ENCODE measurements around the gene CDON.

Gene CDON

GRCh38 chr11:126082251-126083109, 19.8 kb upstream of the CDON start:
- Histone ChIP-seq H3K36me3 (ENCODE audit: insufficient read depth) (no peaks in the 10 kb centered on the region), H3K4me3 (IDR thresholded peaks at IDR 0.05; ENCODE audit: insufficient read depth, low read depth, low read length) (no peak overlapping the region), H3K79me2 (ENCODE audit: insufficient read depth, low read depth) (no peaks in the 10 kb centered on the region), H3K27ac (no peak overlapping the region), H3K4me1 (ENCODE audit: low read depth, poor library complexity, severe bottlenecking) (peaks cover 9% of the 10 kb centered on the region), H2AFZ (ENCODE audit: low read depth) (no peak overlapping the region), H3K4me2 (no peak overlapping the region), H3K9ac (no peak overlapping the region), H4K20me1 (ENCODE audit: insufficient read depth) (no peaks in the 10 kb centered on the region), H3K27me3 (ENCODE audit: insufficient read depth, low read depth) (no peaks in the 10 kb centered on the region)
- TF ChIP-seq, protein P1, sequence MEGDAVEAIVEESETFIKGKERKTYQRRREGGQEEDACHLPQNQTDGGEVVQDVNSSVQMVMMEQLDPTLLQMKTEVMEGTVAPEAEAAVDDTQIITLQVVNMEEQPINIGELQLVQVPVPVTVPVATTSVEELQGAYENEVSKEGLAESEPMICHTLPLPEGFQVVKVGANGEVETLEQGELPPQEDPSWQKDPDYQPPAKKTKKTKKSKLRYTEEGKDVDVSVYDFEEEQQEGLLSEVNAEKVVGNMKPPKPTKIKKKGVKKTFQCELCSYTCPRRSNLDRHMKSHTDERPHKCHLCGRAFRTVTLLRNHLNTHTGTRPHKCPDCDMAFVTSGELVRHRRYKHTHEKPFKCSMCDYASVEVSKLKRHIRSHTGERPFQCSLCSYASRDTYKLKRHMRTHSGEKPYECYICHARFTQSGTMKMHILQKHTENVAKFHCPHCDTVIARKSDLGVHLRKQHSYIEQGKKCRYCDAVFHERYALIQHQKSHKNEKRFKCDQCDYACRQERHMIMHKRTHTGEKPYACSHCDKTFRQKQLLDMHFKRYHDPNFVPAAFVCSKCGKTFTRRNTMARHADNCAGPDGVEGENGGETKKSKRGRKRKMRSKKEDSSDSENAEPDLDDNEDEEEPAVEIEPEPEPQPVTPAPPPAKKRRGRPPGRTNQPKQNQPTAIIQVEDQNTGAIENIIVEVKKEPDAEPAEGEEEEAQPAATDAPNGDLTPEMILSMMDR (conservative IDR thresholded peaks at IDR 0.05; ENCODE audit: low read depth, low read length): no peak

DNA sequence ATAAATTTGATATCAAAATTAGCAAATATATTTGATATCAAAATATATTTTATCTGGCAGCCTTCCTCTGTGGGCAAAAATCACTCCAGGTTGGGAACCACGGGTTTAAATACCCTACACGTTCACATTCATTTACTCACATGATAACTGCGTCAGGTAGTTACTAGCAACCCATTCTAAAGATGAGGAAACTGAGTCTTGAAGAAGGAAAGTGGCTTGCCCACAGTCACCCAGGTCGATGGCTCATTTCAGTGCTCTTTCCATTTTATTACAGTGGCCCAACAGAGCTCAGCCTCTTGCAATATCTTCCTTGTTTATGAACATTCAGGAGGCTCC, 19.2 kb upstream of the CDON start:
- H3K9ac ChIP-seq: no peak overlapping the region
- H3K4me2 ChIP-seq: no peak overlapping the region
- no peaks in the 10 kb centered on the region for H3K36me3 ChIP-seq (ENCODE audit: insufficient read depth)
- no peaks in the 10 kb centered on the region for H4K20me1 ChIP-seq (ENCODE audit: insufficient read depth)
- no peaks in the 10 kb centered on the region for H3K27me3 ChIP-seq (ENCODE audit: insufficient read depth, low read depth)
- H3K27ac ChIP-seq: no peak overlapping the region
- H3K4me3 ChIP-seq (IDR thresholded peaks at IDR 0.05; ENCODE audit: insufficient read depth, low read depth, low read length): no peak overlapping the region
- no peak overlapping the region for H2AFZ ChIP-seq (ENCODE audit: low read depth)
- H3K79me2 ChIP-seq (ENCODE audit: insufficient read depth, low read depth): no peaks in the 10 kb centered on the region
- TF ChIP-seq, protein P1 (conservative IDR thresholded peaks at IDR 0.05; ENCODE audit: low read depth, low read length): no peak
- H3K4me1 ChIP-seq (ENCODE audit: low read depth, poor library complexity, severe bottlenecking): peaks cover 9% of the 10 kb centered on the region

- H3K9ac ChIP-seq: no peak overlapping the region
- H3K79me2 ChIP-seq (ENCODE audit: insufficient read depth, low read depth): no peaks in the 10 kb centered on the region
- H2AFZ ChIP-seq (ENCODE audit: low read depth): no peak overlapping the region
- H3K4me1 ChIP-seq (ENCODE audit: low read depth, poor library complexity, severe bottlenecking): peaks cover 9% of the 10 kb centered on the region
- no peaks in the 10 kb centered on the region for H4K20me1 ChIP-seq (ENCODE audit: insufficient read depth)
- H3K36me3 ChIP-seq (ENCODE audit: insufficient read depth): no peaks in the 10 kb centered on the region
- TF ChIP-seq, protein P1 (conservative IDR thresholded peaks at IDR 0.05; ENCODE audit: low read depth, low read length): no peak
- H3K4me2 ChIP-seq: no peak overlapping the region
- H3K27ac ChIP-seq: no peak overlapping the region
- H3K27me3 ChIP-seq (ENCODE audit: insufficient read depth, low read depth): no peaks in the 10 kb centered on the region
- no peak overlapping the region for H3K4me3 ChIP-seq (IDR thresholded peaks at IDR 0.05; ENCODE audit: insufficient read depth, low read depth, low read length)
These were observed 17.7 kb upstream of the CDON start for GRCh38 chr11:126080161-126080941.

GRCh38 chr11:126079621-126080124, 17.0 kb upstream of the CDON start:
- Histone ChIP-seq H4K20me1 (ENCODE audit: insufficient read depth) (no peaks in the 10 kb centered on the region), H3K9ac (no peak overlapping the region), H3K36me3 (ENCODE audit: insufficient read depth) (no peaks in the 10 kb centered on the region), H3K4me1 (ENCODE audit: low read depth, poor library complexity, severe bottlenecking) (peaks cover 9% of the 10 kb centered on the region), H2AFZ (ENCODE audit: low read depth) (no peak overlapping the region), H3K4me2 (no peak overlapping the region), H3K79me2 (ENCODE audit: insufficient read depth, low read depth) (no peaks in the 10 kb centered on the region), H3K27me3 (ENCODE audit: insufficient read depth, low read depth) (no peaks in the 10 kb centered on the region), H3K4me3 (IDR thresholded peaks at IDR 0.05; ENCODE audit: insufficient read depth, low read depth, low read length) (no peak overlapping the region), H3K27ac (no peak overlapping the region)
- TF ChIP-seq, protein P1 (conservative IDR thresholded peaks at IDR 0.05; ENCODE audit: low read depth, low read length): no peak
